Measurements from ENCODE around the gene CDH8.

DNA sequence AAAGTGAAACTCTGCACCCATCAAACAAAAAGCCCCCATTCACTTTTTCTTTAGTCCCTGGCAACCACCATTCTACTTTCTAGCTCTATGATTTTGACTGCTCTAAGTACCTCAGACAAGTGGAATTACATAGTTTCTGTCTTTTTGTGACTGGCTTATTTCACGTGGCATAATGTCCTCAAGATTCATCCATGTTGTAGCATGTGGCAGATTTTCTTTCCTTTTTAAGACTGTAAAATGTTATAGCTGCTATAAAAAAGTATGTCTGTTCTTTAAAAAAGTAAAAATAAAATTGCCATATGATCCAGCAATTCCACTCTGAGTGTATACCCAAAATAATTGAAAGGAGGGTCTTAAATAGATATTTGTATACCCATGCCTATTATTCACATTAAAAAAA is 429.7 kb downstream of the CDH8 start:
- TF ChIP-seq, protein P1, sequence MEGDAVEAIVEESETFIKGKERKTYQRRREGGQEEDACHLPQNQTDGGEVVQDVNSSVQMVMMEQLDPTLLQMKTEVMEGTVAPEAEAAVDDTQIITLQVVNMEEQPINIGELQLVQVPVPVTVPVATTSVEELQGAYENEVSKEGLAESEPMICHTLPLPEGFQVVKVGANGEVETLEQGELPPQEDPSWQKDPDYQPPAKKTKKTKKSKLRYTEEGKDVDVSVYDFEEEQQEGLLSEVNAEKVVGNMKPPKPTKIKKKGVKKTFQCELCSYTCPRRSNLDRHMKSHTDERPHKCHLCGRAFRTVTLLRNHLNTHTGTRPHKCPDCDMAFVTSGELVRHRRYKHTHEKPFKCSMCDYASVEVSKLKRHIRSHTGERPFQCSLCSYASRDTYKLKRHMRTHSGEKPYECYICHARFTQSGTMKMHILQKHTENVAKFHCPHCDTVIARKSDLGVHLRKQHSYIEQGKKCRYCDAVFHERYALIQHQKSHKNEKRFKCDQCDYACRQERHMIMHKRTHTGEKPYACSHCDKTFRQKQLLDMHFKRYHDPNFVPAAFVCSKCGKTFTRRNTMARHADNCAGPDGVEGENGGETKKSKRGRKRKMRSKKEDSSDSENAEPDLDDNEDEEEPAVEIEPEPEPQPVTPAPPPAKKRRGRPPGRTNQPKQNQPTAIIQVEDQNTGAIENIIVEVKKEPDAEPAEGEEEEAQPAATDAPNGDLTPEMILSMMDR (IDR thresholded peaks at IDR 0.05; ENCODE audit: low read depth, low read length, poor library complexity, severe bottlenecking), result no peak
- no peak for TF ChIP-seq EZH2phosphoT487 (IDR thresholded peaks at IDR 0.05; ENCODE audit: borderline replicate concordance, low read length)

Measured in DOHH2 (cell line).